GM19467 (cell line): ENCODE results near the gene MIGA2.
"Not testable (repeated sequence)": the region's sequence is repeated elsewhere in the genome, so short reads cannot be mapped to it uniquely, and the experiment has no call there.

Experiments used
- ATAC-seq: cut with Tn5 transposase; IDR thresholded peaks from one replicate; pipeline ENCODE4 v1.9.1; 2021; ENCODE audit warnings: mild to moderate bottlenecking, moderate library complexity; ENCODE audit not compliant: unreplicated experiment

Gene MIGA2

GRCh38 chr9:129011170-129011569 is 25.3 kb upstream of the MIGA2 start:
- ATAC-seq, result no peak

GRCh38 chr9:129011761-129012181 is 24.7 kb upstream of the MIGA2 start:
- no peak for ATAC-seq

GRCh38 chr9:129012343-129012742 is 24.1 kb upstream of the MIGA2 start:
- ATAC-seq, result no peak

- no peak for ATAC-seq
These were observed 23.5 kb upstream of the MIGA2 start for GRCh38 chr9:129012893-129013448.

GRCh38 chr9:129013674-129014073 is 22.8 kb upstream of the MIGA2 start:
- ATAC-seq, result no peak

DNA sequence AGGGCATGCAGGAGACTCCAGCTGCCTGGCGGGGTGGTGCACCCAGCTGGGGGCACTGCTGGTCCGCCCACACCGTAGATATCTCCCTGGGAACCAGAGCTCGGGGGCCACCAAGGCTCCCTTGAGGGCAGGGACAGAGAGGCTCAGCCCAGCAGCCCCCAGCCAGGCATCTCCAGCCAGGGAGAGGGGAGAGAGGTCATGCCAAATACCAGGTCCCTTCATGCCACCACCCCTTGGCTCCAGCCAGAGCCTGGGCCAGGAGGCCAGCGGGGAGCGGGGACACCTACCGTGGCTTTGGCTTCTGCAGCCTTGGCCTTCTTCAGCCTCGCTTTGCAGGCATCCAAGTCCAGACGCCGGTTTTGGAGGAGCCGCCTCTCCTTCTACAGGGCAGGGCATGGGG is 22.3 kb upstream of the MIGA2 start:
- ATAC-seq, result no peak

GRCh38 chr9:129014608-129015007 is 21.8 kb upstream of the MIGA2 start:
- ATAC-seq, result no peak

DNA sequence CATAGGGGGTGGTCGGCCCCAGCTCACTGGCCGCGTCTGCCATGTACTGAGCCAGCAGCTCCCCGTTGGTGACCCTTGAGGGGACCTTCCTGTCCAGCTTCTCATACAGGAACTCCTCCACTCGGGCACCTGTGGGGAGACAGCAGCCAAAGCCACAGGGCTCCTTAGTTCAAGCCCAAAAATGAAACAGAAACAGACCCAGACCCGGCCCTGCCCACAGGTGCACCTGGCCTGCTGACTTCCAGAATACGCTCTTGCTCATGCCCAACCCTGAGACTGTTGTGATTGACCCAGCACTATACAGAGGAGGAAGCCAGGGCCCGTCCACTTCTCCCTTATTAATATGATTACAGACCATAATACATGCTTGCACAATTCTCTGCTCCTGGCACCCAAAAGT is 15.3 kb upstream of the MIGA2 start:
- peak; percentile 65 for ATAC-seq

DNA sequence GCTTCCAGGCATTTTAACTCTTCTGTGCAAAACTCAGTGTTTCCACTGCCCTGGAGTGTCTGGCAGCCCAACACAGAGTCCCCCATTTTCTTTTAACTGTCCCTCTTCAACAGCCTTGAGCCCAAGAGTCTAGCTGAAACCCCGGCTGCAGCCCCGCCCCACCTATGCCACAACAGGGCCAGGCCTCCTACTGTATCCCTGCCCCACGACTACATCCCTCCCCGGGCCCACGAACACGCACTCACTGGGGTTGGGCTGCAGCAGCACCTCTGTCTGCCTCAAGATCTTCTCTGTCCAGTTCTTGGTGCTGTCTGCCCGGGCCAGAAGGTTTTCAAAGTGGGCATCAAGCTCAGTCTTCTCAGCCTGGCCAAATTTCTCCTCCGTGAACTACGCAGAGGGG is 14.4 kb upstream of the MIGA2 start:
- ATAC-seq, result no peak

GRCh38 chr9:129023036-129023907 is 13.2 kb upstream of the MIGA2 start:
- ATAC-seq, result no peak

DNA sequence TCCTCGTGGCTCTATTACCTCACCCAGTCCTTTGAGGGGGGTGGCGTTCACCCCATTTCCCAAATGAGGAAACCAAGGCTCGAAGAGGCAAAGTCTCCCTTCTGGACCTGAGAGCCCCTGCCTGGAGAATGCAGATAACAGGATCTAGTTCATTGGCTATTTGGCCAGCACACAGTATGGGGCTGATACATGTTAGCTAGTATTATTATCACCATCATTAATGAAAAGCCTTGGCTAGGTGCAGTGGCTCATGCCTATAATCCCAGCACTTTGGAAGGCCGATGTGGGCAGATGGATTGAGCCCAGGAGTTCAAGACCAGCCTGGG is 12.6 kb upstream of the MIGA2 start:
- no peak for ATAC-seq

GRCh38 chr9:129026442-129027223 is 9.8 kb upstream of the MIGA2 start:
- no peak for ATAC-seq

DNA sequence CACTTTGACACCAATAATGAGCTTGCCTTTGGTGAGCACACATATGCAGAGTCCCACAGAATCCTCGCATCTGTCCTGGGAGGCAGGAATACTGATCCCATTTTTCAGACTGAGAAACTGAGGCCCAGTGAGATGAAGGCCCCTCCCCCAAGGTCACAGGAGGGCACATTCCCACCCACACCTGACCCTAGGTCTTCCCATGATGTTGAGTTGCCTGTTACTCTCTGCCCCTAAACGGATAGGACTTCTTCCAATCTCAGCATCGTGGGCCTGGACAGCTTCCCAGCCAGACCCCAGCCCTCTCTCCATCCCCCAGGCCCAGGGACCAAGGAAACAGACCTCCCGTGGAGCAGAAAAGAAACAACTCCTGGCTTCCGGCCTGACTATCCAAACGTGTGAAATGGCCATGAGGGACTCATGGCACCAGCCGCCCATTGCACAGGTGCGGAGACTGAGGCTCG is 9.2 kb upstream of the MIGA2 start:
- ATAC-seq, result no peak

- peak; percentile 29 for ATAC-seq
These were observed 8.7 kb upstream of the MIGA2 start for GRCh38 chr9:129027685-129028191.

DNA sequence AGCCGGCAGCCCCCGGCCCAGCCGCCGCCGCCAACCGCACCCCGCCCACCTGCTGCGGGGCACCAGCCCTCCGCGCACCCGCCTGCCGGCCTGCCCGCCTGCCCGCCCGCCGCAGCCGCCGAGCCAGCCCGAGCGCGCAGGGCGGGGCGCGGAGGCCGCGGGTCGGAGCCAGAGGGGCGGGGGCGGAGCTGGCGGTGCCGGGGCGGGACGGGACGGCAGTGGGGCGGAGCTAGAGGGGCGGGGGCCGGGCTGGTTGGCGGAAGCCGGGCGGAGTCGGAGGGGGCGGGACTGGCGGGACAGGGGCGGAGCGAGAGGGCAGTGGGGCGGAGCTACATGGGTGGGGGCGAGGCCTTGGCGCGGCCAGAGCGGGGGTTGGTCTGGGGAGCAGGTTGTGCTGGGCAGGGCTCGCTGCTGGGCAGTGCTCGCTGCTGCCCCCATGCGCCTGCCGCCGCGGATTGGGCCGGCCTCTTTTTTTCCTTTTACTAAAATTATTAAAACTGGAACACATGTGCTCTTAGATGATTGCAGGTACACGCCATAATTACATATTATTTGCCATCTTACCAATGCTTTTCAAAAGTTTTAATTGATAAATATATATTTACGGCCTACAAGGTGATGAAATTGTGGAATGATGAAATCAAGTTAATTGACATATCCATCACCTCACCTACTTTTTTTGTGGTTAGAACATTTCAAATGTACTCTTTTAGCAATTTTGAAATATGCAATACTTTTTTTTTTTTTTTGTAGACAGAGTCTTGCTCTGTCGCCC is 8.0 kb upstream of the MIGA2 start, which contains the start of gene SH3GLB2:
TSS of gene SH3GLB2 (minus strand) at position 140 of the 775 bp plus-strand sequence. CDS start 177 bp downstream, outside the sequence.
- ATAC-seq, result peak; percentile 64

DNA sequence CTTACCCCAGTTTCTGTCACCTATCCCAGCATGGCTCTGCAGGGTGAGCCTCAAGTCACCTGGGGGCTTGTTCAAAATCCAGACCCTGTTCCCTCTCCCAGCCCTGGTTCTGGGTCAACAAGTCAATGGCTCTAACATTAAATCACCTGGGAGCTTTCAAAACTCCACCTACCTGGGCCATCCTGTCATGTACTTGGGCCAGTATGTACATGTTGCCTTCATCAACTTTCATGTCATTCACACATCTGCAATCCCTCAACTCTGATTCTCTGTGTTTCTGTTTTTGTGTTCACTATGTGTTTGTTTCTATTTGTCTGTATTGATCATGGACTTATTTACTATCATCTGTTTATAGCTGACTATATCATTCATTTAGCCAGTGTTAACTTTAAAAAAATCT is 6.2 kb upstream of the MIGA2 start:
- ATAC-seq, result no peak

- no peak for ATAC-seq
These were observed 4.9 kb upstream of the MIGA2 start for GRCh38 chr9:129031514-129031913.

DNA sequence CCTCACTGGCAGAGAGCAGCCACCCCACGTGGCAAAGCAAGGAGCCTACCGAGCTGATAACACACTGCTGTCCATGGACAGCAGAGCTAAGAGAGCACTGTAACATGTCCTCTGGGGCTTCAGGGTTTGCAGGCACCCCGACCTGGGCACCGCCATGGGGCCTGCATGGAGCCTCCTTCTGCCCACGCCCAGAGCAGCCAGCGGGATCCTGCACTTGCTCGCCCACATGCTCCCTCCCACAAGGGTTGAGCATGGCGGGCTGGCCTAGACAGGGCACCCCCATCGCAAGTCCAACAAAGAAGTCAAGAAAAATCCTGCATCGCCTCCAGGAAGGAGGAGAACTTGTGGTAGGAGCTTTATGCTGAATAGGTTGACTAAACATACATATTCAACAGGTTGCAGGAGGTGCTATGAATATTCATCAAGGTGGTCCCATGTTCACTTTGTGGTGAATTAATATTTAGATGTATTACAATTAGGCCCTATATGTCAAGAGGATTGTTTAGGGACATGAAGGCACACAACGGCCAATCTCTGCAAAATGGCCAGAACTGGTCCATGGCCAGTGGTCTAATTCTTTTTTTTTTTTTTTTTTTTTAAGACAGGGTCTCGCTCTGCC is 3.8 kb upstream of the MIGA2 start:
- no peak for ATAC-seq

GRCh38 chr9:129033216-129033615 is 3.2 kb upstream of the MIGA2 start:
- no peak for ATAC-seq

DNA sequence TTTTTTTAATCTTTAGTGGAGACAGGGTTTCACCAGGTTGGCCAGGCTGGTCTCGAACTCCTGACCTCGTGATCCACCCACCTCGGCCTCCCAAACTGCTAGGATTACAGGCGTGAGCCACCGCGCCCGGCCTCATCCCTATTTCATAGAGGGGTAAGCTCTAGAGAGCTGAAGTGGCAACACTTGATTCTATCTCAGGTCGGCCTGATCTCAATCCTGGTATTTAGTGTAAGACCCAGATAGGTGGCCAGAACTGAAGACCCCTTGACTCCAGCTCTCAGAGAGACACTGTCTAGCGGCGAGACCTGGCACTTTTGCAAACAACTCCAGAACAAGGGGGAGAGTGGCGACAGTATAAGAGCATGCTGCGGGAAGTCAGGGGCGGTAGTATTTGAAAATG is 588 bp upstream of the MIGA2 start:
- not testable (repeated sequence) for ATAC-seq
